Renal pelvis (tissue), 4 donors: ENCODE data around the gene SEMA4D. TPM values are rescaled to one million over a fixed set of nuclear protein-coding genes. Genes with fewer than 3 reads are reported as not detected.

Experiments used
- DNase-seq: peaks from one replicate; pipeline ENCODE4 v3.0.0-alpha.2; 2013
- polyA plus RNA-seq, 3 donors: library from polyadenylated mRNA; unstranded; fragments of 120-200 nt; gene quantifications; one replicate each; pipeline ENCODE4 v1.2.1, GENCODE V29; 2013; ENCODE audit not compliant: insufficient read length in 3 of 3

Gene SEMA4D
- polyA plus RNA-seq, 3 donors: 48.5 to 67.5 (median 64.1) TPM

DNA sequence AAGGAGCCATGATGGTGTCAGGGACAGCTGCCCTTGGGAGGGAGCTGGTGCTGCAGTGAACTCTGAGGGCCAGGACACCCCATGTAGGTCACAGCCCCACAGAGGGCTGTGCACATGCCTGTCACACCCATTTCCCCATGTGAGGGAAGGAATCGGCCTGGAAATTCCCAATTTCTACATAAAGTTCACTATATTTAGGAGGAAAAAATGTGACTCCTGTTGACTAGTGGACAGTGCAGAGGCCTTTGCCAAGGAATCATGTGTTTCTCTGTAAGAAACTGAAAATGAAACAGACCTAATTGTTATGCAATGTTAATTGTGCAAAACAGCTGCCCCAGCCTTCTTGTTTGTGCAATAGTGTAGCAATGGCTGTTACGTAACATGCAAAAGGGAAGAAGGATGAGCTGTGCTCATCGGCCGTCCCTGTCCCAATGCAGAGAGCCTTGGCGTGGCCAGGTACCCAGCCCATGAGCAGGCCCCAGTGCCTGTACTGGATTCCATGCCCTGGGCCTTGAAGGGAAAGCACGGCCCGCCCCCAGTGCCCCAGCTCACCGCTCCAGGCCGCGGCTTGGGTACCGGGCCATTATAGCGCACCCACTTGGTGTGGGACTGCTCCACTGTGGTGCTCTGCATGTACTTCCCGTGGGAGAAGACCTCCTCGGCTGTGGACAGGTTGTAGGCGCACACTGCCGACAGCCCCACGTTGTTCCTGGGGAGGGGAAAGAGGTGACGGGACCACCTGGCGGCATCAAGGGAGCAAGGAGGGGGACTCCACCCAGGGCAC lies 109.6 kb downstream of the SEMA4D start:
- DNase-seq: no peak

DNA sequence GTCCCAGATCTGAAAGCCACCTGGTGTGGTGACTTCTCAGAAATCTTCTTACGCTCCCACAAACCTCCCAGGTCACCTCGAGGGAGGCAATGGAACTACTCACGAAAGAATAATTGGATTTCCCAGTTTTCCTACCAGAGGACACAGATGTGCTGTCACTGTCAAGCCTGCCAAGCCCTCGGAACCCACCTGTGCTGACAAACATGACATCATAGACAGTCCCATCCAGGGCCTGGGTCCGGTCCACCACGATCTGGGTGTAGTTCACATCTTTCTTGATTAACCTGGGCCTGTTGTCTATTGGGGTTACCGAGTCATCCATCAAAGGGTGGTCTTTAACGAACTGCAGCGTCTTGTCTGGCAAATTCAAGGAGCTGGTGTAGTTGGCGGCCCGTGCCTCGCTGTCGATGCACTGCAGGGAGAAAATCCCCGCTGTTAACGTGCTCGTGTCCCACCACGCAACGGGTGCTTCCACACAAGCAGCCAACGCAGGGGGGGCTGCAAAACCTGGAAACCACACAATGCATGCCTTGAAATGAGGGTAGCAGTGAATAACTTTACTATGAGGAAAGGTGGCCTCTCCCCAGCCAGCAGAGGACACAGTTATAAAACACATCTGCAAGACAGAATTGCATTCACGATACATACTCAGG lies 110.6 kb downstream of the SEMA4D start:
- DNase-seq: no peak

DNA sequence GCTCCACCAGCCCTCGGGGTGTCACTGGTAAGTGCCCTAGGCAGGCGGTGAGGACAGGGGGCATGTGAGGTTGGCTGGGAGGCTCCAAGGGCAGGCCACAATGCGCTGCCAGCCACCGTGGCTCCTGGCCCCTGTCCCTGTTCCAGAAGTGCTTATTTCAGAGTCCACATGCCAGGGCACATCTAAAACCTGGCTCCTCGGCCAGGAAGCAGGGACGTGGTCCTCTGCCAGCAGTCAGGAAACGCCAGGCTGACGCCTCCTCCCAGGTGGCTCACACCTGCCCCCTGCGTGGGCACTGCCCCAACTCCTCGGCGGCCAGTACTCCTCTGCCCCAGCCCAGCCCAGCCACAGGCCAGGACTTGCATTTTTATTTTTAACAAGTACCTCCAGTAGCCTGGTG lies 111.1 kb downstream of the SEMA4D start:
- no peak for DNase-seq

DNA sequence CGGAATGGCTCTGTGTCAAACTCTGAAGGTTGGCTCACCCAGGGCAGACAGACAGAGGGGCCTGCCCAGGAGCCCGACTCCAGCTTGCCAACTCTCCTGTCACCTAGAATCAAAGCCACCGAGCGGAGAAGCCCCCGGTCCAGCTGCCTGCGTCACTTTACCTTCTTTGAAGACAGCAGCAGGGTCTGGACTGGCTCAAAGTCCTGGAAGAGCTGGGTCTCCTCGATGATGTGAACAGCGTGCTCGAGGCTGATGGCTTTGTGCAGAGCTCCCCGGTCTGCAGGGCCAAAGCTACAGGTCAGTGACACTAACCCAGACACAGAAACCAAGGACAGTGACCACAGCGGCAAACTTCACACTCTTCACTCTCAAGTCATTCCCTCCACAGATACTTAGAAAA lies 111.7 kb downstream of the SEMA4D start:
- no peak for DNase-seq

DNA sequence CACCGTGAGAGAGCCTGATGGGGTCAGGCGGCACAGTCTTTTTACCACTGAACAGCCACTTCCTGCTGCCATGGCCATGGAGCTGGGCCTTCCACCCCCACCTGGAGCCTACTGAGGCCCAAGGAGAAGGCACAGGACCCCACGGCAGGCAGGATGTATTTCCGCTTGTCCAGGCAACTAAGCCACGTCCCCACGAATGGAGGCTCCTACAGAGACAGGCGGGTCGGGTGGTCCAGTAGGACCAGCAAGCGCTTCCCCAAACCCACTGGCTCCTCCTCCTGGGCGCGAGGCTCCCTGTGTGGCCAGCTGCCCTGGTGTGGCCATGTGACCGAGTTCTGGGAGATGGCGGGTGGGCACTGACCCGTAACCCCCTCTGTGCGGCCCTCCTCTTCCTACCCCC lies 113.1 kb downstream of the SEMA4D start:
- no peak for DNase-seq

DNA sequence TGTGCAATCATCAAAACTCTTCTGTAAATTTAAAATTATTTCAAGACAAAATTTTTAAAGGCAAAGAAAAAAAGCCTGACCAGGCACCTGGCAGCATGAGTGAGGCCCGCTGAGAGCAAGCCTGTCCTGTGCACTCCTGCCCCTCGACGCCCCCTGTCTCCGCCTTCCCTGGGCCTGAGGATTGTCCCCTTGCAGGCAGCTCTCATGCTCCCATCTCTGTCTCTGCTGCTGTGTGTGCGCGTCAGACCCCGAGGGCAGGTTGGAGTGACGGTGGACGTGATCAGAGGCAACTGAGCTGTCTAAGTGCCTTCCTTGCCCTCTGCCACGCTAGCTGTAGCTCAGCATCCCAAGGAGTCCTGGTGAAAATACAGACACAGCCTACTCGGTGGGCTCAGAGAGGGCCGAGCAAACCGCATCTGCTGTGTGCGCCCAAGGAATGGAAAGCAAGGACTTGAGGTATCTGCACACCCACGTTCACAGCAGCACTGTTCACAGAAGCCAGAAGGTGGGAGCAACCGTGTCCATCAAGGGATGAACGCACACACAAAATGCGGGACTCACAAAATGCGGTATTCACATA lies 114.1 kb downstream of the SEMA4D start:
- no peak for DNase-seq

DNA sequence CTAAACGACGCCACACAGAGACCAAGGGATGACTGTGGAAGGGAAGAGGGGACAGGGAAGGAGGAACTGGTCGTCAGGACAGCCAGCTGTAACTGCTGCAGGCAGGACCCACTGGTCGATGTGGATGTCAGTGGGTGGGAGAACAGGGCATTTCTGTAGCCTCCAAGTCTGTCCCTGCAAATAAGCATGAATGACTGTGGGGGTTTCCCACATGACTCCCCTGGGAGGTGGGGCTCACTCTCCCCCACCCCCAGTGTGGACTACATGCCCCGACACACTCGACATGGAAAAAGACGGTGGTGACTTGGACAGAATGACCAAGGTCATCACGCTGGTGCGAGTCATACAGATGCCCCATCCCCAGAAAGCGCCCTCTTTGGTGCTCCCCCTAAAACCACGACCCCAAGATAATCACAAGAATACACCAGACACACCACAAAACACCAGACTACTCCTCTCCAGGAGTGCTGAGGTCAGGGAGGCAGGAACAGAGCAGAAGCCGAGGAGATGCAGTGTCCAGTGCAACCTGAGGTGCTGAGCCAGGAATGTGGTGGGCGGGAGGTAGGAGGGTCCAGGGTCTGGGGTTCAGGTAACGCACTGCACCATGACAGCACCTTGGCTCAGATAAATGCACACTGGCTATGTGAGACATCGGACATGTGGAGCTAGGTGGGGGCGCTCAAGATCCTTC lies 114.7 kb downstream of the SEMA4D start:
- DNase-seq: no peak

DNA sequence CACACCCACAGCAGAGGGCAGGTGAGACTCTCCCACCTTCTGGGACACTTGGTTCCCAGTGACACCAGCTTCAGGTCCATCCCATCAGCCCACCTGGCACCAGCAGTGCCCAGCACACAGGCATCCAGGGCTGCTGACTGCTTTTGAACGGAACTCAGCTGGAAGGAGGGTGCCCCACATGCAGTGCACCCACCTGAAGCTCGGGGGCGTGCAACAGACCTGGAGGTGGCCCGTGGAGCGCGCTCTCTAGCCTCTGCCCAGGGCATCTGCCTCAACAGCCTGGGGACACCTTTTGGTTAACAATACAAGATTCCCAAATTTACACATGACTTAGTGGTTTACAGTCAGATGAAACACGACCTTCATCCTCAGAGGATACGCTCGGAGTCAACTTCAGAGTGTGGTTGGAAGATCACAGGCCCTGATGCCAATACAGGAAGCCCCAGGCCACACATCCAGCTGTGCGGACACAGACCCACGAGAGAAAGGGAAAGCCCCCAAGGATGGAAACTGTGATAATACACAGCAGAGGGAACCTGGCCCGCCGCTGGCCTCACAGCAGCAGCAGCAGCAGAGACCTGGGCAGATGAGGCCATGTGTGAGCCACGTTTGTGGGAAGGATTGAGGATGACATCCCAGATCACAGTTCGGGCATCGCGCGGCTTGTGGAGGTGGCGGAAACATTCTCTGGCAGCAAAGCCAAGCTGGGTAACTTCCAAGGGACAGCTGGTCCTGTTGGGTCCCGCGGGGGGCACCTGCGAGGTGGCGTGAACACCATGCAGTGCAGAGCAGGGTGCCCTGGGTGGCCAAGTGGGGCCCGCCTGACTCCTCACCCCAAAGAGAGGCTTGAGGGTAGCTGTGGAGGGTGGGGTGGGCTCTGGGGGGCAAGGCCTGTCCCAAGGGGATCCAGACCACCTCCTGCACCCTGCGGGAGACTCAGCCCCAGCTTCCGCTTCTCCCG lies 115.6 kb downstream of the SEMA4D start:
- DNase-seq: no peak

DNA sequence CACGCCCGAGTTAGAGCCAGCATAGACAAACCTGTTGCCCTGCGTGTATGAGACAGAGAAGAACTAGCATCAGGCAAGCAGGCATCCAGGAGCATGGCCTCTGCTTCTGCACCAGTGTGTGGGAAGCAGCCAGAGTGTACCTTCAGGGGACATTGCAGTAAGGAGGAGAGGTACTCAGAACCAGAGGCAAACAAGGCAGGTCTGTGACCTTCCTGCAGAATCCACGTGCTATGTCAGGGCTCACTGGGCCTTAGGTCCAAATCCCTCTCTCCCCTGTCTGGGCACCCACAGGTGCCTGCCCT lies 116.7 kb downstream of the SEMA4D start:
- DNase-seq: no peak

DNA sequence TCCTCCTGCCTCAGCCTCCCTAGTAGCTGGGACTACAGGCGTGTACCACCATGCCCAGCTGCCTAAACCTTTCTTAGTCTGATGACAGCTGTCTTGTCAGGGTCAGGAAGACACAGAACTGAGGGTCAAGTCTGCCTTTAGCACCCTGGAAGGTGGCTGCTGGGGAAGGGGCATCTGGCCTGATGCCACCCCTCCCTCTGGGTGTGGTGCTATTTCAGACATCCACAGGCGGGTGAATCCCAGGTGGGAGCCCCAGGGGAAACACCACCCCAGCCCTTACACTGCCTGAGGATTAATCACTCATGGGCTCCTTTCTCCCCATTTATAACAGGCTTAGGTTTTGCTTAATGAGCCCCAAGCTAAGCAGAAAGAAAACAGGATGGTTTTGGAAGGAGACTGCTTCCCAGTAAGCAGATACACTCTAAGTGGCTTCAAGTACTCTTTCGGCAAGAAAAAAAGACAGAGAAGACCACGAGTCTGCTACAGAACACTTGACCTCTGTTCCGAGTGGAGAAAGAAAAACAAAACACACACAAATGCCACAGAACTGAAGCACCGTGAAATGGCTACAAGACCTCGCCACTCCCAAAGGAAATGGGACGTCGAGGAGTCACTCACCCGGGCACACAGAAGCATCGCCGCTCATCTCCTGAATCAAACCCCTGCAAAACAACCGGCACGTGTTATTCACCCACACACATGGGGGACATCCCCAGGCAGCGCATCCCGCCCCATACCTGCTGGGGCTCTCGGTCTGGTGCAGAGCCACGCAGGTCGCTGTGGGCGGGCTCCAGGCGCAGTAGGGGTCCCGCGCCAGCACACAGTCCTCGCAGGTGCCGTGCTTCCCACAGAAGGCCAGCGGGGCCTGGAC lies 117.2 kb downstream of the SEMA4D start:
- peak; percentile 61 for DNase-seq

DNA sequence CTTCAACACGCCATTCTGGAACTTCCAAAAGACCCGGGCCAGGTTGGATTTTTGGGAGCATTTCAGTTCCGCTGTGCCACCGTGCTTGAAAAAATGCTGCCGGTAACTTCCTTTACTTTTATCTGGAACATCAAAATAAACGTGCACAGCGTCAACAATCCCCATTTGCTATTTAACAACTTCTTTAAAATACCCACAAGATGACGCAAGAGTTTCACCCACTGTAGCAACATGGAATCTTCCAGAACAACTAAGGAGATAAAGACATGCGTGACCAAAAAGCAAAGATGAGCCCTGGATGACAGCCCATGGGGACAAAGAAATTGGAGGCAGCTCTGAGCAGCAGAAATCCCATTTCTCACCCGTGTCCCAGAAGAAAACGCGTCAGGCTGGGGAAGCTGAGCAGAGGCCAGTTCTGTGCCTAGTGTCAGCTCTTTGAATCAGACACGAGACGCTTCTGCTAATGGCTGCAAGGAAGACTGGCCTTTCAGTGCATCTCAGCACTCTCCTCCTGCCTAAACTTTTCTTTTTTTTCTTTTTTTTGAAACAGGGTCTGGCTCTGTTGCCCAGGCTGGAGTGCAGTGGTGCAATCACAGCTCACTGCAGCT lies 118.3 kb downstream of the SEMA4D start:
- DNase-seq: no peak

DNA sequence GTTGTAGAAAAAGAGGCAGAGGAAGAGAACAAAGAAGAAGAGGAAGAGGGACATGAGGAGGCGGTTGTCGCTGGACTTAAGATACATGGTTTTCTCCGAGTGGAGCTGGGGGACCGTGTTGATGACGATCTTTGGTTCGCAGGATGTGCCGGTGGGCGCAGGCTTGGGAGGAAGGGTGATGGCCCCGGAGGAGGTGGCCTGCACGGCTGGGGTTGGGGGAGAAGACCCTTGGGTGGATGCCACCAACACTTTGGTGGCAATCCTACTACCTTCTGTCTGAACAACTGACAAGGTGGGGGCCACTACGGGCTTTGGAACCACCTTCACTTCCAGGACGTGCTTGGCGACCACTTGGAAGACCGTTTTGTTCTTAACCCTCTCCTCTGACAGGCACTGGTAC lies 118.9 kb downstream of the SEMA4D start:
- no peak for DNase-seq

DNA sequence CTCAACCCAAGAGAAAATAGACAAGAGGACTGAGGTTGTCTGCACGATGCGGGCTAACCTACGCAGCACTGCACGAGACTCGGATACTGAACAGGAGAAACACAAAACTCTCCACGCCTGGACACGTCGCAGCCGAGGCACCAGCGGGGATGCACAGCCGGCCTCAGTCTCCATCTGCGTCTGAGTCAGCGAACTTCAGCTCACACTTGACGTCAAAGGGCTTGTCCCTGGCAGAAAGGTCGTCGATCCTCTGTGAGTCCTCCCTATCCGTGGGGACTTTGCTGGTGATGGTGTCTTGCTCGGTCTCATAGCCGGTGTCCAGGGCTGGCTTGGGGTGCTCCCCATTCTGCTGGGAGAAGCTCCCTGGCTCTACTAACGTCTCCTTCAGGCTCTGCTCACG lies 119.4 kb downstream of the SEMA4D start:
- DNase-seq: no peak

DNA sequence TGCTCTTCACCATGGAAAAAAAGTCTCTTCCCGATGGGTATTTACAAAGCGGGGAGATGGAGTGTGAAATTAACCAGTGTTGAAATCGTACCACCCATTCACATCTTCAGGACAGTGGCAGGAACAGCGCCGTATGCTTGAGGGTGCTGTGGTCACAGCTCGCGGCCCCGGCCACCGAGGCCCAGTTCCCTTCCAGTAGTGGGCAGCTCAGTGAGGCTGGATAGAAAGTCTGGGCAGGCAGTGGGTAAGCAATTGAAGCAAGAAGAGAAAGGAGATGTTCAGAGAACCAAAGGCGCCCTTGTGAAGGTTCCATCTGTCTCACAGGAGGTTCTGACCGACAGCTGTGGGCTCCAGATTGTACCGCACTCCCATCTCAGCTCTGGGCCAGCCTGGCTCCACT lies 120.5 kb downstream of the SEMA4D start:
- DNase-seq: no peak

DNA sequence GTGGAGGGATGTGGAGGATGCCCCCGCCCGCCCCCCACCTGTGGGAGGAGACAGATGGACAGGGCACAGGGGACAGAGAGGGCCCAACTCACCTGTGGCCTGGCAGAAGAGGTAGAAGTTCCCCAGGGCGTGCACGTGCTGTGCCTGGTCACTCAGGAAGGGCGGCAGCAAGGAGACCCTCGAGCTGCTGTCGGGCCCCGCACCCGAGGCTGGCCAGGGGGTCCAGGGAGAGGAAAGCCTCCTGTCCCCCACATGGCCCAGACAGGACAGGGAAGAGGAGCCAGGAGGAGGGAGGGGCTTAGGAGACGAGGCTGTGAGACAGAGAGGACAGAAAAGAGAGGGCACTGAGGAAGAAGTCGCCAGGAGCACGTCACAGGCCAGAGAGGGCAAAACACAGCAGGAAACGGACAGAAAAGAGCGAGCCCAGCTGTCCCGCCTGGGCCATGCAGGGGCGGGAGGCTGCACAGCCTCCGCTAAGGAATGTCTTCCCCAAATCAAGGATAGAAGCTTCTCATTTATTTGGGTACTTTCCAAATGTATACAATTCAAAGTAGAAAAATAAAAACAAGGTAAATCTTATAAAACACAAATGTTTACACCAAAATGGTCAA lies 121.1 kb downstream of the SEMA4D start:
- peak; percentile 26 for DNase-seq

DNA sequence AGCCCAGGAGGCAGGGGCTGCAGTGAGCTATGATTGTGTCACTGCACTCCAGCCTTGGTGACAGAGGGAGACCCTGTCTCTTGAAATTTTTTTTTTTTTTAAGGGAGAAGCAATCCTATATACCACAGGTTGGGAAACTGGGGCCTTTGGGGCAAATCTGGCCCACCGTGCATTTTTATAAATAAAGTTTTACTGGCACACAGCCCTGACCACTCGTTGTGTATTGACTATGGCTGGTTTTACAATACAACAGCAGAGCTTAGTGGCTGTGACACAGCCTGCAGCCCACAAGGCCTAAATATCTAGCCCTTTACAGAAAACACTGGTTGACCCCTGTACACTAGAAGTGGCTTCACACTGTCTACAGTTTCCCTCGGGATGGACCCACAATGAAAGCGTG lies 121.6 kb downstream of the SEMA4D start:
- no peak for DNase-seq

DNA sequence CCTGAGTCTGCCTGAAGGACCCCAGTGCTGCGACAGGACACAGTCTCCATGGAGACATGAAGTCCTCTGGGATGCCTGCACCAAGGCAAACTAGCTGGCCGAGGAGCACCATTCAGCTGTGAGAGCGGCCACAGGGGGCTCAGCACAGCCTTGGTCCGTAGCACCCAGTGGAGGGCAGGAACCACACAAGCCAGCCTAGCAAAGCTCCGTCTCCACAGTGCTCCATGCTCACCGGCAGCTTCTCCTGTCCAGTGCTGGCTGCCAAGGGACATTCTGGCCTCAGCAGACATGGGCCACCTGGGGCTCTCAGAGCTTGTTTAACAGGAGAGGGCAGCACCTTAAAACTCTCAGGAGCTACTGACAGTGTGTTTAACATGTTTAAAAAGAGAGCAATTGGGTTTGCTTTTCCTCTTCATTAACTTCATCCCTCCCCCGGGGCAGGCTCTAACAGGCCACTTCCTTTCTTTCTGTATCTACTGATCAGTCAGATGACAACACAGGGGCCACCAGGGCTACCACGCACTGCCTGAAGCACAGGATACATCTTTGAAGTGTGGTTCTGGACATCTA lies 122.6 kb downstream of the SEMA4D start:
- DNase-seq: peak; percentile 50

DNA sequence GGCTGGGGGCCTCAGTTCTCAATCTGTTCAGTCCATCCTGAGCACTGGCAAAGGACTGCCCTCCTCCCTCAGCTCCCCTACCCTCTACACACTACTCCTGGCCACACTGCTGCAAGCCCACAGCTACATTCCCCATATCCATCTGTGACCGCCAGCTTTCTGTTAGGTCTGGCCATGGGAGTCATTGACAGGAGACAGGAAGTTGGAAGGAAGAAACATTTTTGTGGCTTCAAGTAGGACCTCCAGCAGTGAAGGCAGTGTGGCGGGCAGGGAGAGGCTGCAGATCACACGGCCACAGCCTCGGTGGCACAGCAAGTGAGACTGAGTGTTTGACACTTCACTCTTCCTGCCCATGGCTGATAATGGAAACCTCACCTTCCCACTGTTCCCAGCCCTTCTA lies 123.7 kb downstream of the SEMA4D start:
- no peak for DNase-seq

DNA sequence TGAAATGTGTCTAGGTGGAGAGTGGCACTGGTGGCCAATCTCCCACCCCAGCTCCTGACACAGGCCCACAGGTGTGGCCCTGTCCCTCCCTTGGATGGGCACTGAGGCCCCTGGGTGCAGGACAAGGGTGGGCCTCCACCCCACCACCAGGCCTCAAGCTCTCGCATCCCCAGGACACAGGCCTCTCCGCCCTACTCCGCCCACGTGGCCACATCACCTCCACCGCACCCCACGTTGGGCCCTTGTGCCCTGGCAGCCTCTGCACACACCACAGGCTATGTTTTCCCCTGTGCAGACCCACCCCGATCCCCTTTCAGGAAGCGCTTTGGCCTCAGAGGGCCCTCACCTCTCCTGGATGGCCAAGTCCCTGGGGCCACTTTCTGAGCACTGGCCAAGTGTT lies 124.9 kb downstream of the SEMA4D start:
- no peak for DNase-seq
